SJCRH30 (cell line): ENCODE measurements around the gene FOXN1. TPM values are rescaled to one million over a fixed set of nuclear protein-coding genes. Genes with fewer than 3 reads are reported as not detected.
A peak's percentile ranks its signal among the peaks of the same experiment; 100 is the strongest.
"Not testable (repeated sequence)": the region's sequence is repeated elsewhere in the genome, so short reads cannot be mapped to it uniquely, and the experiment has no call there.

Source experiments
- DNase-seq, 2 experiments: peaks; one replicate each; pipeline ENCODE4 v3.0.0-alpha.2; 2015 to 2020
- H3K27ac ChIP-seq: fragments of 250-450 bp; sonication (Bioruptor Pico); 2 replicates; pipeline ENCODE4 v1.5.1; 2020; ENCODE audit warnings: mild to moderate bottlenecking, moderate library complexity
- H3K27me3 ChIP-seq: fragments of 250-450 bp; sonication (Bioruptor Pico); 2 replicates; pipeline ENCODE4 v1.5.1; 2020; ENCODE audit warnings: mild to moderate bottlenecking, moderate library complexity
- H3K36me3 ChIP-seq: fragments of 250-450 bp; sonication (Bioruptor Pico); 2 replicates; pipeline ENCODE4 v1.5.1; 2020; ENCODE audit warnings: mild to moderate bottlenecking, moderate library complexity
- H3K4me1 ChIP-seq: fragments of 250-450 bp; sonication (Bioruptor Pico); 2 replicates; pipeline ENCODE4 v1.5.1; 2020; ENCODE audit warnings: mild to moderate bottlenecking, moderate library complexity
- H3K4me3 ChIP-seq: fragments of 250-450 bp; sonication (Bioruptor Pico); 2 replicates; pipeline ENCODE4 v1.5.1; 2020; ENCODE audit warnings: mild to moderate bottlenecking, moderate library complexity
- H3K9me3 ChIP-seq: fragments of 250-450 bp; sonication (Bioruptor Pico); replicated peaks from 2 replicates; pipeline ENCODE4 v1.5.1; 2020; ENCODE audit warnings: mild to moderate bottlenecking, moderate library complexity
- total RNA-seq: library from RNA; depleted of rRNA; stranded (reverse); fragments of >200 nt; shearing (Covaris generic); gene quantifications from 2 replicates; pipeline ENCODE4 v1.2.3, GENCODE V29; 2014

FOXN1 gene
- total RNA-seq, 1 experiment from 2014 or later, result not detected

- Histone ChIP-seq H3K9me3 (no peaks in the 10 kb centered on the region), H3K27ac (no peak overlapping the region), H3K27me3 (no peaks in the 10 kb centered on the region), H3K4me3 (peak overlapping the region; percentile 84), H3K4me1 (peaks cover 5% of the 10 kb centered on the region; the same call in 1 of the 2 replicates), H3K36me3 (peaks cover 8% of the 10 kb centered on the region)
- no peak for DNase-seq
These were observed 66.3 kb downstream of the FOXN1 start for GRCh38 chr17:28572259-28573039.

- Histone ChIP-seq H3K27me3 (no peaks in the 10 kb centered on the region), H3K4me3 (no peak overlapping the region), H3K4me1 (peaks cover 5% of the 10 kb centered on the region; the same call in 1 of the 2 replicates), H3K27ac (no peak overlapping the region), H3K9me3 (no peaks in the 10 kb centered on the region), H3K36me3 (peaks cover 12% of the 10 kb centered on the region)
- no peak for DNase-seq
These were observed 66.9 kb downstream of the FOXN1 start for GRCh38 chr17:28573040-28573380.

GRCh38 chr17:28573521-28573920 lies 67.4 kb downstream of the FOXN1 start:
- Histone ChIP-seq H3K9me3 (no peaks in the 10 kb centered on the region), H3K36me3 (peaks cover 17% of the 10 kb centered on the region), H3K4me1 (peaks cover 5% of the 10 kb centered on the region; the same call in 1 of the 2 replicates), H3K27me3 (no peaks in the 10 kb centered on the region), H3K4me3 (no peak overlapping the region), H3K27ac (no peak overlapping the region)
- DNase-seq, result no peak

- peaks cover 5% of the 10 kb centered on the region; the same call in 1 of the 2 replicates for H3K4me1 ChIP-seq
- H3K27ac ChIP-seq, result no peak overlapping the region
- no peaks in the 10 kb centered on the region for H3K9me3 ChIP-seq
- H3K4me3 ChIP-seq, result no peak overlapping the region
- H3K36me3 ChIP-seq, result peaks cover 22% of the 10 kb centered on the region
- no peaks in the 10 kb centered on the region for H3K27me3 ChIP-seq
- DNase-seq, result no peak
These were observed 67.9 kb downstream of the FOXN1 start for GRCh38 chr17:28573966-28574480.

- Histone ChIP-seq H3K4me1 (peaks cover 5% of the 10 kb centered on the region; the same call in 1 of the 2 replicates), H3K4me3 (no peak overlapping the region), H3K27me3 (no peaks in the 10 kb centered on the region), H3K27ac (no peak overlapping the region), H3K9me3 (no peaks in the 10 kb centered on the region), H3K36me3 (peaks cover 27% of the 10 kb centered on the region)
- no peak for DNase-seq
These were observed 68.4 kb downstream of the FOXN1 start for GRCh38 chr17:28574526-28574925.

GRCh38 chr17:28575126-28575795 lies 69.1 kb downstream of the FOXN1 start:
- H3K27me3 ChIP-seq, result no peaks in the 10 kb centered on the region
- H3K27ac ChIP-seq, result no peak overlapping the region
- peaks cover 34% of the 10 kb centered on the region for H3K36me3 ChIP-seq
- H3K9me3 ChIP-seq, result no peaks in the 10 kb centered on the region
- no peak overlapping the region for H3K4me3 ChIP-seq
- H3K4me1 ChIP-seq, result peaks cover 5% of the 10 kb centered on the region; the same call in 1 of the 2 replicates
- no peak for DNase-seq

GRCh38 chr17:28576016-28576415 lies 69.9 kb downstream of the FOXN1 start:
- not testable (repeated sequence) for H3K9me3 ChIP-seq, H3K4me1 ChIP-seq, DNase-seq, H3K27ac ChIP-seq, H3K4me3 ChIP-seq, H3K27me3 ChIP-seq
- peaks cover 42% of the 10 kb centered on the region for H3K36me3 ChIP-seq

- H3K36me3 ChIP-seq, result peaks cover 46% of the 10 kb centered on the region
- peak; percentile 75 to 86 for DNase-seq
- peaks cover 5% of the 10 kb centered on the region; the same call in 1 of the 2 replicates for H3K4me1 ChIP-seq
- no peaks in the 10 kb centered on the region for H3K9me3 ChIP-seq
- H3K4me3 ChIP-seq, result no peak within 1 kb of the TSS
- no peaks in the 10 kb centered on the region for H3K27me3 ChIP-seq
- no peak within 1 kb of the TSS for H3K27ac ChIP-seq
These were observed 70.8 kb downstream of the FOXN1 start, which contains the start of gene ALDOC for GRCh38 chr17:28576758-28577465. Gene ALDOC, minus strand, starts transcription at chr17:28576895. Its CDS starts 1,363 bp downstream, at chr17:28575532.

GRCh38 chr17:28577466-28577824 lies 71.3 kb downstream of the FOXN1 start:
- H3K9me3 ChIP-seq, result no peaks in the 10 kb centered on the region
- DNase-seq, result no peak
- no peak overlapping the region for H3K27ac ChIP-seq
- H3K4me3 ChIP-seq, result no peak overlapping the region
- no peaks in the 10 kb centered on the region for H3K27me3 ChIP-seq
- peaks cover under 1% of the 10 kb centered on the region; the same call in 1 of the 2 replicates for H3K4me1 ChIP-seq
- peaks cover 51% of the 10 kb centered on the region for H3K36me3 ChIP-seq

- no peak overlapping the region for H3K4me3 ChIP-seq
- no peaks in the 10 kb centered on the region for H3K4me1 ChIP-seq
- DNase-seq, result no peak
- peaks cover 62% of the 10 kb centered on the region for H3K36me3 ChIP-seq
- H3K9me3 ChIP-seq, result no peaks in the 10 kb centered on the region
- H3K27me3 ChIP-seq, result no peaks in the 10 kb centered on the region
- no peak overlapping the region for H3K27ac ChIP-seq
These were observed 72.4 kb downstream of the FOXN1 start for GRCh38 chr17:28578246-28579195.

GRCh38 chr17:28579526-28579925 lies 73.4 kb downstream of the FOXN1 start:
- Histone ChIP-seq H3K36me3 (peaks cover 72% of the 10 kb centered on the region), H3K27ac (no peak overlapping the region), H3K4me3 (no peak overlapping the region), H3K9me3 (no peaks in the 10 kb centered on the region), H3K4me1 (no peaks in the 10 kb centered on the region), H3K27me3 (no peaks in the 10 kb centered on the region)
- no peak for DNase-seq

- DNase-seq, result no peak
- no peaks in the 10 kb centered on the region for H3K9me3 ChIP-seq
- no peak overlapping the region for H3K4me3 ChIP-seq
- peaks cover 84% of the 10 kb centered on the region for H3K36me3 ChIP-seq
- H3K27me3 ChIP-seq, result no peaks in the 10 kb centered on the region
- no peaks in the 10 kb centered on the region for H3K4me1 ChIP-seq
- no peak overlapping the region for H3K27ac ChIP-seq
These were observed 74.8 kb downstream of the FOXN1 start for GRCh38 chr17:28580959-28581358.

GRCh38 chr17:28582513-28582912 lies 76.4 kb downstream of the FOXN1 start:
- peaks cover 95% of the 10 kb centered on the region for H3K36me3 ChIP-seq
- H3K4me3 ChIP-seq, result no peak overlapping the region
- DNase-seq, result no peak
- no peaks in the 10 kb centered on the region for H3K27me3 ChIP-seq
- no peaks in the 10 kb centered on the region for H3K9me3 ChIP-seq
- no peak overlapping the region for H3K27ac ChIP-seq
- no peaks in the 10 kb centered on the region for H3K4me1 ChIP-seq

GRCh38 chr17:28584434-28584833 lies 78.3 kb downstream of the FOXN1 start:
- Histone ChIP-seq H3K27me3 (no peaks in the 10 kb centered on the region), H3K36me3 (peaks cover 95% of the 10 kb centered on the region), H3K9me3 (no peaks in the 10 kb centered on the region), H3K27ac (no peak overlapping the region), H3K4me1 (no peaks in the 10 kb centered on the region), H3K4me3 (no peak overlapping the region)
- DNase-seq, result no peak
